Ascending aorta (tissue), 2 donors: Measurements from ENCODE around the gene SCRN1. TPM values are rescaled to one million over a fixed set of nuclear protein-coding genes. Genes with fewer than 3 reads are reported as not detected.

Experiments used
- DNase-seq, 2 donors: peaks; one replicate each; pipeline ENCODE4 v3.0.0-alpha.2; 2019; ENCODE audit warnings: low spot score in 2 of 2
- H3K27ac ChIP-seq, 2 donors: fragments of 200-600 bp; sonication (generic); one replicate each; pipeline ENCODE4 v1.5.1; 2016 to 2017; ENCODE audit warnings: mild to moderate bottlenecking in 1 of 2
- H3K27me3 ChIP-seq: fragments of 200-600 bp; sonication (generic); one replicate; pipeline ENCODE4 v1.5.1; 2017
- H3K36me3 ChIP-seq, 2 donors: fragments of 200-600 bp; sonication (generic); one replicate each; pipeline ENCODE4 v1.5.1; 2016
- H3K4me1 ChIP-seq, 2 donors: fragments of 200-600 bp; sonication (generic); one replicate each; pipeline ENCODE4 v1.5.1; 2016 to 2017; ENCODE audit warnings: mild to moderate bottlenecking in 1 of 2
- H3K4me3 ChIP-seq, 2 donors: fragments of 200-600 bp; sonication (generic); one replicate each; pipeline ENCODE4 v1.5.1; 2016 to 2017; ENCODE audit warnings: mild to moderate bottlenecking in 1 of 2
- H3K9me3 ChIP-seq, 2 donors: fragments of 200-600 bp; sonication (generic); one replicate each; pipeline ENCODE4 v1.5.1; 2016
- intact Hi-C: fragments of 100-400 bp; cut with DNase I; formaldehyde crosslinking; loops from one replicate; pipeline ENCODE4 v1.15.1; 2023
- total RNA-seq: library from RNA; depleted of rRNA; stranded (reverse); fragments of >200 nt; gene quantifications from one replicate; pipeline ENCODE4 v1.1.0, GENCODE V29; 2016
- TF ChIP-seq, protein P1 (sequence below), 3 experiments: fragments of 200-600 bp in 2 of 3; fragments of 450-650 bp in 1 of 3; sonication (generic) in 2 of 3; IDR thresholded peaks; one replicate each; pipeline ENCODE4 v1.5.1; 2016 to 2019; ENCODE audit warnings: antibody characterized with exemption in 3 of 3, mild to moderate bottlenecking in 1 of 3, moderate library complexity in 1 of 3

Gene SCRN1
- total RNA-seq, 1 donor from 2014 or later = 31.0 TPM

DNA sequence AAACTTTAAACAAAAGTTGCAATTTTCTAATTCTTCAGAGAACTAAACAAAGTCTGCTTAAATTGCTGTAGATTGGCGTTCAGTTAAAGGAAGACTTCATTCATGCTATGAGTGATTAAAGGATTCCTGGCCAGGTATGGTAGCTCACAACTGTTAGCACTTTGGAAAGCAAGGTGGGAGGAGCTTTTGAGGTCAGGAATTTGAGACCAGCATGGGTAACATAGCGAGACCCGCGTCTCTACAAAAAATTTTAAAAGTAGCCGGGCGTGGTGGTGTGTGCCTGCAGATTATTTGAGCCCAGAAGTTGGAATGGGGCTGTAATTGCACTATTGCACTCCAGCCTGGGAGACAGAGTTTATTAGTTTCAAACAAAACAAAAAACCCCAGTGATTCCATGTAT lies 13.5 kb upstream of the SCRN1 start:
- H3K9me3 ChIP-seq = no peaks in the 10 kb centered on the region
- H3K27ac ChIP-seq = no peak overlapping the region
- H3K27me3 ChIP-seq = no peaks in the 10 kb centered on the region
- intact Hi-C loops = no loop called here
- TF ChIP-seq, protein P1, sequence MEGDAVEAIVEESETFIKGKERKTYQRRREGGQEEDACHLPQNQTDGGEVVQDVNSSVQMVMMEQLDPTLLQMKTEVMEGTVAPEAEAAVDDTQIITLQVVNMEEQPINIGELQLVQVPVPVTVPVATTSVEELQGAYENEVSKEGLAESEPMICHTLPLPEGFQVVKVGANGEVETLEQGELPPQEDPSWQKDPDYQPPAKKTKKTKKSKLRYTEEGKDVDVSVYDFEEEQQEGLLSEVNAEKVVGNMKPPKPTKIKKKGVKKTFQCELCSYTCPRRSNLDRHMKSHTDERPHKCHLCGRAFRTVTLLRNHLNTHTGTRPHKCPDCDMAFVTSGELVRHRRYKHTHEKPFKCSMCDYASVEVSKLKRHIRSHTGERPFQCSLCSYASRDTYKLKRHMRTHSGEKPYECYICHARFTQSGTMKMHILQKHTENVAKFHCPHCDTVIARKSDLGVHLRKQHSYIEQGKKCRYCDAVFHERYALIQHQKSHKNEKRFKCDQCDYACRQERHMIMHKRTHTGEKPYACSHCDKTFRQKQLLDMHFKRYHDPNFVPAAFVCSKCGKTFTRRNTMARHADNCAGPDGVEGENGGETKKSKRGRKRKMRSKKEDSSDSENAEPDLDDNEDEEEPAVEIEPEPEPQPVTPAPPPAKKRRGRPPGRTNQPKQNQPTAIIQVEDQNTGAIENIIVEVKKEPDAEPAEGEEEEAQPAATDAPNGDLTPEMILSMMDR (IDR thresholded peaks at IDR 0.05) = no peak
- H3K4me1 ChIP-seq = peaks cover 0 to 3% of the 10 kb centered on the region in 2 donors
- no peaks in the 10 kb centered on the region for H3K36me3 ChIP-seq
- no peak overlapping the region for H3K4me3 ChIP-seq
- DNase-seq = no peak

DNA sequence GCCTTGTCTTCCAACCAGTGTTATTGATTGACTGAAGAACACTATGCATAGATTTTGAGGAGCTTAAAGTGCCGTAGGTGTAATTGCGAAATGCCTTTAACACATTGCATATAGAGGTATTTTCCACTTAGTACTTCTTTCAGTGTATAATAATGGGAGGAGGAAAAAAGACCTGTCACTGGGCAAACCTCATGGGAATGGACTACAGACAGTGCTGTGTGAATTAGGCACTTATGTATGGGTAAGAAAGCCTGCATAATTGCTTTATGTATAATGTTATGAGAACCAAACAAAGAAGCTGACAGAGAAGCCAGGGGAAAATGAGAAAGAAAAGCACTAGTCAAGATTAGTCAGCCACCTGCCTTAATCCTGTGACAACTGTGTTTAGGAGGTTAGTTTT lies 12.4 kb upstream of the SCRN1 start:
- no peak for DNase-seq
- Histone ChIP-seq H3K27me3 (no peaks in the 10 kb centered on the region), H3K9me3 (no peaks in the 10 kb centered on the region), H3K4me3 (no peak overlapping the region), H3K27ac (no peak overlapping the region), H3K36me3 (no peaks in the 10 kb centered on the region), H3K4me1 (peaks cover 0 to 3% of the 10 kb centered on the region in 2 donors)
- intact Hi-C loops = no loop called here
- TF ChIP-seq, protein P1 (IDR thresholded peaks at IDR 0.05) = no peak

DNA sequence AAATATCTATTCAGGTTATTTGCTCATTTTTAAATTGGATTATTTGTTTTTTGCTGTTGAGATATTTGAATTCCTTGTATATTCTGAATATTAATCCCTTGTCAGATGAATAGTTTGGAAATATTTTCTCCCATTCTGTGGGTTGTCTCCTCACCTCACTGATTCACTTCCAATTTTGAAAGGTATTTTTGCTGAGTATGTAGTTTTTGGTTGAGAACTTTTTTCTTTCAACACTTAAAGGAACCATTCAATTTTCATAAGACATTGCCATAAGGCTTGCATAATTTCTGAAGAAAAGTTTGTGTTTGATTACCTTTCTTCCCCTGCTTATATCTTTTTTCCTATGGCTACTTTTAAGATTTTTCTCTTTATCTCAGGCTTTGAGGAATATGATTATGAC lies 8.9 kb upstream of the SCRN1 start:
- DNase-seq = no peak
- Histone ChIP-seq H3K27ac (no peak overlapping the region), H3K9me3 (peaks cover 4 to 11% of the 10 kb centered on the region in 2 donors), H3K27me3 (no peaks in the 10 kb centered on the region), H3K4me3 (no peak overlapping the region), H3K36me3 (no peaks in the 10 kb centered on the region), H3K4me1 (peaks cover 0 to 3% of the 10 kb centered on the region in 2 donors)
- TF ChIP-seq, protein P1 (IDR thresholded peaks at IDR 0.05) = no peak
- intact Hi-C loops = no loop called here

DNA sequence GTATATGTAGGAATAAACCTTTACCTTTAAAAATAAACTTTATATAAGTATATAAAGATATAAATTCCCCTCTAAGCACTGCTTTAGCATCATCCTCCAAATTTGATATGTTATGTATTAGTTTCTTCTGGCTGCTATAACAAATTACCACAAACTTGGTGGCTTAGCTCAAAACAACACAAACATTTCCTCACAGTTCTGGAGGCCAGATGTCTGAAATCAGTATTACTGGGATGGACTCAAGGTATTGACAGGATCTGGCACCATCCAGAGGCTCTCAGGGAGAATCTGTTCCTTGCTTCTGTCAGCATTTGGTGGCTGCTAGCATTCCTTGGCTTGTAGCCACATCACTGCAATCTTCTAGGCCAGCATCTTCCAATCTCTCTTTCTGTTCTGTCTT lies 6.7 kb upstream of the SCRN1 start:
- Histone ChIP-seq H3K27ac (no peak overlapping the region), H3K9me3 (peaks cover 8 to 15% of the 10 kb centered on the region in 2 donors), H3K4me3 (no peak overlapping the region), H3K36me3 (no peaks in the 10 kb centered on the region), H3K27me3 (no peaks in the 10 kb centered on the region), H3K4me1 (peaks cover 0 to 3% of the 10 kb centered on the region in 2 donors)
- intact Hi-C loops = no loop called here
- no peak for DNase-seq
- TF ChIP-seq, protein P1 (IDR thresholded peaks at IDR 0.05) = no peak

DNA sequence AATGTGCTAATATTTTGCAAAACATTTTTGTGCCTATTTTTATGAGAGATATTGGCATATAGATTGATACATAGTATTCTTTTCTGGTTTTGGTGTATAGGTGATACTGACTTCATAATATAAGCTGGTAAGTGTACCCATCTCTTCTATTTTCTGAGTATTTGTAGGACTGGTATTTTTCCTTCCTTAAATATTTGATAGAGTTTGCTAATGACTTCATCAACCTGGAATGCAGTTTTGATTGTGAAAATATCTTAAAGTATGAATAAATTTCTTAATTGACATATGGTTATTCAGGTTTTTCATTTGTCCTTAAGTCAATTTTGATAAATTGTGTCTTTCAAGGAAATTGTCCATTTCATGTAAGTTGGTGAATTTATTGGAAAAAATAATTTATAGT lies 6.1 kb upstream of the SCRN1 start:
- Histone ChIP-seq H3K27ac (no peak overlapping the region), H3K27me3 (no peaks in the 10 kb centered on the region), H3K9me3 (peaks cover 8 to 15% of the 10 kb centered on the region in 2 donors), H3K4me3 (no peak overlapping the region), H3K36me3 (no peaks in the 10 kb centered on the region), H3K4me1 (no peaks in the 10 kb centered on the region)
- no peak for DNase-seq
- intact Hi-C loops = no loop called here
- TF ChIP-seq, protein P1 (IDR thresholded peaks at IDR 0.05) = no peak

DNA sequence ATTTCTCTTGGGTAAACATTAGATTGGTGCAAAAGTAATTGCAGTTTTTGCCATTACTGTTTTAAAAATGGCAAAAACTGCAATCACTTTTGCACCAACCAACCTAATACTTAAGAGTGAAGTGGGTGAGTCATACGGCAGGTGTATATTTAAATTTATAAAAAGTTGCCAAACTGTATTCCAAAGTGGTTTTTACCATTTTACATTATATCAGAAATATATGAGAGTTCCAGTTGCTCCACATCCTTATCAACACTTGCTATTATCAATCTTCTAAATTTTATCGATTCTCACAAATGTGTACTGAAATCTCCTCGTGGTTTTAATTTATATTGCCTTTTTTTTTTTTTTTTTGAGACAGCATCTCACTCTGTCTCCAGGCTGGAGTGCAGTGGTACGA lies 3.5 kb upstream of the SCRN1 start:
- no peak overlapping the region for H3K27ac ChIP-seq
- H3K4me1 ChIP-seq = peaks cover 0 to 2% of the 10 kb centered on the region in 2 donors
- no peaks in the 10 kb centered on the region for H3K36me3 ChIP-seq
- H3K27me3 ChIP-seq = no peaks in the 10 kb centered on the region
- intact Hi-C loops = no loop called here
- H3K9me3 ChIP-seq = peaks cover 8 to 15% of the 10 kb centered on the region in 2 donors
- DNase-seq = no peak
- H3K4me3 ChIP-seq = no peak overlapping the region
- TF ChIP-seq, protein P1 (IDR thresholded peaks at IDR 0.05) = no peak
